ENCODE measurements around the gene POU2F1. TPM values are rescaled to one million over a fixed set of nuclear protein-coding genes. Genes with fewer than 3 reads are reported as not detected.

Gene POU2F1
- total RNA-seq, 1 experiment from 2014 or later, result 19.0 TPM

DNA sequence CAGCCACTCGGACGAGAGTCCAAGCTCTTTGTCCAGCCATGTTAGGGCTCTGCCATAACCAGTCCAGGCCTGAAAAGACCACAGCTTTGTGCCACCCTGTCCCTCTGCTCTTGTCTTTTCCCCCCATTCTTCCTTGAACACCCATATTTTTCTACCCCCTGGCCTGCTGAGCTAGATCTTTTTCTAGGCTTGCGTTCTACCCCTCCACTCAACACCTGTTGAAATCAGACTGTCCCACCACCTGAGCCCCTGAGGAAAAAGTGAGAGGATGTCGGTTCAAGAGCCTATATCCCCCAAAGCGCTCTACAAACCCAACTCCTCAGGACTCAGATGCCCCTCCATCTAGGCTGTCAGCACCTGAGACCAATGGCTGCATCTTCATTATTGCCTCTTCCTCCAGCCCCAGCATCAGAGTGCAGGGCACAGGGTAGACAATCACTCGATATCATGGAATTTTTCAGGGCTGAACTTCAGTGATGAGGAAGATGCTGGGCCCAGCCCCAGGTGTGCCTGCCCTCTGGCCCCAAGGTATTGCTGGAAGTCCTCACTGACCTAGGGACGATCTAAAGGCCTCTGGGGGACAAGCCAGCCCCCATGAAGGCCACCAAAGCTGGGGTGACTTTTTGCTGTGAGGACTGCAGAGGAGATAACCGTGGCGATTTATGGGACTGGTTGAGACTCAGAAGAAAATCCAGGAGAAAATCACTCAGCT, 222.3 kb downstream of the POU2F1 start:
- in situ Hi-C loops (cut with HindIII; ENCODE audit: low sequenced_read_pairs), result no loop called here
- no peak for DNase-seq (ENCODE audit: low spot score)

DNA sequence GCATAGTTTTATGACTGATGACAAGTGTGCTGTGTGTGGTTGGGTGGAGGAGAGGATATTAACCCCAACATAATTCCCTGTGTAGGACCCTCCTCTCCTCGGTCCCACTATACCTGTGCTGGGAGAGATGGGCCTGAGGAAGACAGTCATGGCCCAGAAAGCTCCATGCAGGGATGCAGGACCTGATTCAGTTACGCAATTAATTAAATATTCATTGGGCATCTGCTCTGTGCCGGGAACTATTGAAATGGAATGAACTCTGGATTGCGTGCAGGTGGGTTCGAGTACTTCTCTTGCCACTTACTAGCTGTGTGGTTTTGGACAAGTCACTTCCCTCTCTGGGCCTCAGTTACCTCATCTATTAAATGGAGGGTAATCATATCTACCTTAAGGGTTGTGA, 223.1 kb downstream of the POU2F1 start:
- no peak for DNase-seq (ENCODE audit: low spot score)
- in situ Hi-C loops (cut with HindIII; ENCODE audit: low sequenced_read_pairs), result no loop called here

DNA sequence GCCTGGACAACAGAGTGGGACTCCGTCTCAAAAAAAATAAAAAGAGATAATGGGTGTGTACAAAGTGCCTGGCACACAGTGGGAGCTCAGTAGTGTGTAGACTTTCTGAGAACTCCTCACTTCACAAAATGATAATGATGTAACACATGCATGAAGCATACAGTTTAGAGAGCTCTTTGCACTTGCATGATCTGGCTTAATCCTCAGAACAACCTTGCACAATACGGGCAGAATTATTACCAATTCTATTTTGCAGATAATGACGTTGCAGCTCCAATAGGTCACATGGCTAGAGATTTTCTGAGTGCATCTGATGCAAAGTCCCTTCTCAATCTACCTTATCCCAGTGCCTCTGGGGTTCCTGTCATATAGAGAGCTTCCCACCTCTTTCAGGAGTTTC, 226.3 kb downstream of the POU2F1 start:
- no peak for DNase-seq (ENCODE audit: low spot score)
- in situ Hi-C loops (cut with HindIII; ENCODE audit: low sequenced_read_pairs), result no loop called here

DNA sequence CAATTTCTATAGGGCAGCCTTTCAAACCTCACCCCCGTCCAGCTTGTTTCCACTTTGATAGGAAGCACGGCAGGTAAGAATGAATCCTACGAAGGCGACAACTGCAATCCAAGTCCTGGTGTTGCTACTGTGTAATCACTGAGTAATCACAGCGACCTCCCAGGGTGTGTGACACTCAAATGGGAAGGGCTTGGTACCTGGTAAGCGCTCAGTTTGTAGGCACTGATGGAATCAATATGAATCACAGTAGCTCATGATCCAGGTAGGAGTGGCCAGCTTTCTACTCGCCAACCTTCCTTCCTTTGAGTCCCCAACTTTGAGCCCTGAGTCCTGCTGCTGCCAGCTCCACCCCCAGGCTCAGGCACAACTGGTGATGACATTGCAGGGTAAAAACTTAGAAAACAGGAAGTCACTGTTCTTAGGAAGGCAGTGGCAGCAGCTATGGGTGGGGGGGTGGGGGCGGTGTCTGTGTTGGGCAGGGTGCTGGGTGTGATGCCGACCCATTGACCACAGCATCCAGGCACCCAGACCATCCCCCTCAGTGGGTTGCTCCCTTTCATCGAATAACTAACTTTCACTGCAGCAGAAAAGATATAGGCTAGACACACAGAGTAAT, 226.9 kb downstream of the POU2F1 start:
- in situ Hi-C loops (cut with HindIII; ENCODE audit: low sequenced_read_pairs), result no loop called here
- DNase-seq (ENCODE audit: low spot score), result peak; percentile 51

DNA sequence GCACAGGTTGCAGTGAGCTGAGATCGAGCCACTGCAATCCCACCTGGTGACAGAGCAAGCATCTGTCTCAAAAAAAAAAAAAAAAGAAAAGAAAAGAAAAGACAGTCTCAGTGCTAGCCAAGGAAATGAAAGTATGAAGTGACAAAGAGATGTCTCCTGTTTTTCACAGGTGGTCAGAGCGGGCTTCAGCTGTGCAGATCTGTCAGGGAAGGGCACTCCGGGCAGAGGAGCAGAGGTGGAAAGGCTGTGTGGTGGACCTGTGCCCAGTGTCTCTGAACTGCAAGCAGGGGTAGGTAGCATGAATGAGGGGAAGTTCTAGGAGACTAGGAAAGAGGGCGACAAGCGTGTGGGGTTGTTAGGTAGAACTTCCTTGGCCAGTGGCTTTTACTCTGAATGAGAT, 230.2 kb downstream of the POU2F1 start:
- DNase-seq (ENCODE audit: low spot score), result no peak
- in situ Hi-C loops (cut with HindIII; ENCODE audit: low sequenced_read_pairs), result no loop called here

DNA sequence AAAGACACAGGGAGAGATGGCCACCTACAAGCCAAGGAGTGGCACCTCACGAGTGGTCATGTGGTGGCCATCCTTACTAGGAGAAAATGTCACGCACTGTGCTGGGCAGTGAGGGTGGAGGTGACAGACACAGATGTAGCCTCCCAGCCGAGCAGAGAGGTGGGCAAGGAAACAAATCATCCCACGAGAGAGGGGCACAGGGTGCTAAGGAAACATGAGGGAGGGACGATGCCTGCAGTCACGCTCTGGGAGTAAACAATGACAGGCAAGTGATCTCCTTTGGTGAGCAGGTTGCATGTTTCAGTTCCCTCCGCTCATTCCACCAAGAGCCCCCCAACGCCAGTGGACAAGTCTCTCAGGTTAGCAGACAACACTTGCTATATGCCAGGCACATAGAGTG, 231.8 kb downstream of the POU2F1 start:
- in situ Hi-C loops (cut with HindIII; ENCODE audit: low sequenced_read_pairs), result no loop called here
- no peak for DNase-seq (ENCODE audit: low spot score)

DNA sequence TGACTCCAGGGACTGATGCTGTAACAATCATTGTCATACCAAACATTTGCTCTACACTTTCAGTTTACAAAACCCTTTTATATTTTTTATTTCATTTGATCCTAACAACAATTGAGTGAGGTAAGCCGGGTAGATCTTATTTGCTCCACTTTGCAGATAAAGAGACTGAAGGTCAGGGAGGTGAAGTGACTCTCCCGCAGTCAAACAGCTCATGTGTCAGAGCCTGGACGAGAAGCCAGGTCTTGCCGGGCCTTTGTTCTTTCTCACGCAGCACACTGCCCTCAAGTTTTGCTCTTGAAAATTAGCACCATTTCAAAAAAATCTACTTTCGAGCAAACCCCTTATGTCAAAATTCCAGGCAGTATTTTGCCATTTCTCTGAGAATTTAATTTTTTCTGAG, 232.4 kb downstream of the POU2F1 start:
- in situ Hi-C loops (cut with HindIII; ENCODE audit: low sequenced_read_pairs), result no loop called here
- no peak for DNase-seq (ENCODE audit: low spot score)

DNA sequence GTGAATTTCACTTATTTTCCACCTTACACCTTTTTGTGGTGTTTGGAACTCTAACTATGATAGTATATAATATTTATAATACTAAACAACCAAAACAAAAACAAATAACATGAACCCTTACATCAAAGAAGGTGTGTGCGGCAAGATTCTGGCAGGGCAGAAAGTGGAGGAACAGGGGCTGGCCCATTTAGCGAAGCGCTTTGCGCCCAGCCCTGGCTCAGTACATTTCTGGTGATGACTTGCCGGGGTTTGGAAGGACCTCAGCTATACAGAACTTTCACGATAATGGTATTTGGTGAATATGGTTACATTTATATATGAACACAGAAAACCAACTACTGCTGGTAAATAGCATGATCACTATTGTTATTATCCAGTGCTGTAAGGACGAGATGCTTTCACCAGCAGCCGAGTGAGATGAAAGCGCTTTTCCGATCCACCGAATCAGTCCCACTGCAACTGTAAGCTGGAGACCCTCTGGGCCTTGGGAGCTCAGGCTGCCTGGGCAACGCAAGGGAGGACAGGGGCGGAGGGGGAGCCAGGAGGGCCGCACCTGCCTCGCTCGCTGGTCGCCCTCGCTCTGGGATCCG, 233.7 kb downstream of the POU2F1 start:
- in situ Hi-C loops (cut with HindIII; ENCODE audit: low sequenced_read_pairs), result no loop called here
- no peak for DNase-seq (ENCODE audit: low spot score)

DNA sequence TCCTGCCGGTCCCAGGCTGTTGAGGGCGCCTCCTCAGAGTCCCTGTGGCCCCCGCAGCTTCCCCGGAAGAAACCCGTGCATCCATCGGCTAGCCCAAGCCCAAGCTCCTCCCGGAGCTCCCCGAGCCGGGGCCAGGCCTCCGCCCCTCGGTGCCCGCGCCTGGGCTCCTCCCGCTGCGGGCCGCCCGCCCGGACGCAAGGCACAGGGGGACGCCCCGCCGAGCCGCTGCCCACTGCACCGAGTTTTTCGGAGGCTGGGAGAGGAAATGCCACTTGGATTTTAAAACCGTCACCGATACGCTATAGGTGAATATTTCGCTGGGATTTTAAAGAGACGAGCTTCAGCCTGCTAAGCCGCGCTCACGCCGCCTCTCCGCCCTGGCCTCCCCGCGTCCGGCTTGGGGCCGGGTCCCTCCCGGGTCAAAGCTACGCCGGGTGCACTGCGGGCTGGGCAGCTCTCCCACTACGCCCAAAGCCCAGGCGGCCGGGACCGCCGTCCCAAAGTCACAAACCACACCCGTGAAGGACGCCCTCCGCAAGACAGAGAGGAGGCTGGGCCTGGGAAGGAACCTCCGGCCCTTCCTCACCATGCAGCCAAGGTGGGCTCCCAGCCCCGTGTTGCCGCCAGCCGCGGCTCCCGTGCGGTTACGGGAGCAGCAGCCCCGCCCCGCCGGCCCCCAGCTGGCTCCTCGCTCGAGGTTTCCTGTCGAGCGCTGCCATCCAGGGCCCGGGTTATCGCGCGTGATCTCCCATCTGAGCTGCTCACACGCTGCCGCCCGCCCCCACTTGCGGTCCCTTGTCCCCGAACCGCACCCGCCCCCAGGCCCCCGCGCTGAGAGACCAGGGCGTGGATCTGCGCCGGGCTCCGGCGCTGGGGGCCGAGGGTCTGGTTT, 234.5 kb downstream of the POU2F1 start:
- DNase-seq (ENCODE audit: low spot score), result peak; percentile 64
- in situ Hi-C loops (cut with HindIII; ENCODE audit: low sequenced_read_pairs), result no loop called here

DNA sequence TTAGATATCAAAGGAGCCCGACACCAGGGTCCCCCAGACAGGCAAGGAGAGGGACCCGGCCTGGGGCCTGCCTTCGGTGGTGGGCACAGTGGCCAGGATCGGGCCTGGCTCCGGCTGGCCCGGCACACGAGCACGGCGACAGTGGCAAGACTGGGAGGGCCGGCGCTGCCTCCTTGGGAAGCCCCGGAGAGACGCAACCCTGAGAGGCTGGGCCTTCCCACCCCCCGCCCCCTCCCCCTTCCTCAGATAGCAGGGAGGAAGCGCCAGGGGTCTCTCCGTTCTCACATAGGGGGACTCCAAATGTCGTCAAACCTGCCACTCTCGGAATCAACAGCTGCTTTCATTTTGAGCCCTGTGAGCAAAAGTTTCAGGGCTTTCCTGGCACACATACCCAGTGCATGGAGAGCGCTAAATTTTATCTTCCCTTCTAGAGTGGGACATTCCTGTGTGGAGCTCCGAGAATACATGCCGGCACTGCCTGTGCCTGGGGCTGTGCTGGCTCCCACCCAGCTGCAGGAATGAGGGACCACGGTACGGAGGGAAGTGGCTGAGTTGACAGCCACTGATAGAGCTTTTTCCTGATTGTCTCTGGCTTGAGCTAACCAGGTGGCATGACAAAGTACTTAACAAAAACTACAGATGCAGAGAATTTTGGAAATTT, 235.2 kb downstream of the POU2F1 start:
- in situ Hi-C loops (cut with HindIII; ENCODE audit: low sequenced_read_pairs), result no loop called here
- DNase-seq (ENCODE audit: low spot score), result peak; percentile 40

DNA sequence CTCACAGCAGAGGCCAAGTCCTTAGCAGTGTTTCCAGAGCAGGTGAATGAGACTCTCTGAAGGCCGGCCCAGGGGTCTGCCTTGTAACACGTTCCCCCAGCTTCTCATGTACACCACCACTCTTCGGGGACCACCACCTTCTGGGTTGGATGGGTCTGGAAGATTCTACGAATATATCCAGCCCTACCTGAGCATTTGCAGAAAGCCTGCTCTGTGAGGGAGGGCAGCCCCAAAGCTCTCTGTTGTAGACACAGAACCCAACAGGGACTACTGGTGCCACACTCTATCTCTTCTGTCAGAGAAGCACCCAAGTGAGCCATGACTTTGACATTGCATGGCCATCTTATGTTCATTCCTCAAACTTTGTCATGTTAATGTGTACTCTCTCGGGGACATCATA, 235.8 kb downstream of the POU2F1 start:
- in situ Hi-C loops (cut with HindIII; ENCODE audit: low sequenced_read_pairs), result no loop called here
- DNase-seq (ENCODE audit: low spot score), result no peak

DNA sequence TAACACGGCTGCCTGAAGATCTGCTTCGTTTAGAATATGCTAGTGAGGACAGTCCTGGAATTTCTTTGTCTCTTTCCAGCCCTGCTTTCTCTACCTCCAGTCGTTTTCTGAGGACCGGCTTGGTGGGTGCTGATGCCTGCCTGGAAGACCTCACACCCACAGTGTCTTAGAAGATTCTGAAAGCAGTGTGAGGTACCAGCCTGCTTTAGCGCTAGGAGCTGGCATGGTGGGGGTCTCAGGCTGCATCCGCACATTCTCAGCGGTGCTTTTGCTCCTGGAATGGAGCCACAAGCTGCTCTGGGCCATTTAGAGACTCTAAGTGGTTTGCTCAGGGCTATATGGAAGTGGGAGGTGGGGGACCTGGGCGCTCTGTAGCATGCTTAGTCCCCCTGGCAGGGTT, 236.2 kb downstream of the POU2F1 start:
- in situ Hi-C loops (cut with HindIII; ENCODE audit: low sequenced_read_pairs), result no loop called here
- no peak for DNase-seq (ENCODE audit: low spot score)

DNA sequence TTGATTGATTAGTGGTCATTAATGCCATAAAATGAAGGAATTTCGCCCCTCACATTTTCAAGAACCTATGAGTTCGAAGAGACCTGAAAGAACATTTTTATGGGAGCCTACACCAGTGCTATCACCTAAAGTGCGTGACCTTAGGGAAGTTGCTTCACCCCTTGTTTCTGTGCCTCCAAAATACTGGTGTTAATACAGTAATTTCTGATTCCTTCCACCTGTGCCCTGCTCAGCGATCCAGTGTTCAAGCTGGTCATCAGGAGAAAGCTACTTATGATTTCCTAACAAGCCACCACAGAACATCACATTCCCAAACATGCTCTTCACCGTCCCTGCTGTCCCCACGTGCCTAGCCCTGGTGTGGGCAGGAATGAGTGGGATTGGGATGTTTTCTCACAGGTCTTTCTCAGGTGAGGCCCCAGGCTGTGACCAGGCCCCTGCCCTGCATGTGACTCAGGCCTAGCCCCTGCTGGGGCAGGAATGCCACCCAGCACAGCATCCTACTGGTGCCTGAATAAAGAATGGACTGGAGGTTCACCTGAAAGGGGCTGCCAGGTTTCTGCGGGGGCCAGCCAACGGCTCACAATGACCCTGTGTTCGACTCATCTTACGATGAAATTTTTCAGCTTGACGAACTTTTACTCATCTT, 237.4 kb downstream of the POU2F1 start:
- in situ Hi-C loops (cut with HindIII; ENCODE audit: low sequenced_read_pairs), result no loop called here
- peak; percentile 67 for DNase-seq (ENCODE audit: low spot score)

DNA sequence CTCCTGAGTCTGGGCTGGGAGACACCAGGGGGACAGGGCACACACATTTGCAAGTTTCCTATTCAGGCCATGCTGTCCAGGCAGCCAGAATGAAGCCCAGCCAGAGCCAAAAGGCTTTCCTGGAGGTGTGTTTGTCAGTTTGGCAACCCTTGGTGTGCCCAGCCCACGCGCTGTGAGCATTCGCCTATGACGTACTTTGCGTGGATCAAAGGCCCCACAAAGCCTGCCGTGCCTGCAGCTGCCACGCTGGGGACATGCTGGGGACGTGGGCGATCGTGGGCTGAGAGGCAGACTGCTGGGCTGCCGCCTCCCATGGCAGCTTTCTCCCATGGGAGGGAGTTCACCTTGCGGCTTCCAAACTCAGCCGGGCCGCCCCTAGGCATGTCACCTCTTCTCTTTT, 240.2 kb downstream of the POU2F1 start:
- DNase-seq (ENCODE audit: low spot score), result no peak
- in situ Hi-C loops (cut with HindIII; ENCODE audit: low sequenced_read_pairs), result no loop called here

DNA sequence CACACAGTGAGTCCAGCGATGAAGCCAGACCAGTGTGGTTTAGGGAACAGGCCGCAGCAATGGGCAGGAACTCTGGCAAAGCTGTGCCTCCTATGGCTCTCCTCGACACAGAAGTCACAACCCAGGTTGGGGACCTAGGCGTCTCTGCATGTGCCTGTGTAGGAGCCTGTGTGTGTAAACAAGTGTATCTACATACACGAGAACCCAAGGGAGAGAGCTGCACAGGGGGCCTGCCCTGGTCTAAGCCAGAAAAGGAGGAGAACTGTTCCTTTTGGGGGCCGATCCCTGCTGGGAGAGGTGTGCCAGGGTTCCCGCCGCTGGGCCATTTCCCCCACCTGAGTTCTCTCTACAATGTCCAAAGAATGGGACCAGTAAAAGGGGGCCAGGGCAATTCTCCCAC, 241.7 kb downstream of the POU2F1 start:
- in situ Hi-C loops (cut with HindIII; ENCODE audit: low sequenced_read_pairs), result no loop called here
- no peak for DNase-seq (ENCODE audit: low spot score)

DNA sequence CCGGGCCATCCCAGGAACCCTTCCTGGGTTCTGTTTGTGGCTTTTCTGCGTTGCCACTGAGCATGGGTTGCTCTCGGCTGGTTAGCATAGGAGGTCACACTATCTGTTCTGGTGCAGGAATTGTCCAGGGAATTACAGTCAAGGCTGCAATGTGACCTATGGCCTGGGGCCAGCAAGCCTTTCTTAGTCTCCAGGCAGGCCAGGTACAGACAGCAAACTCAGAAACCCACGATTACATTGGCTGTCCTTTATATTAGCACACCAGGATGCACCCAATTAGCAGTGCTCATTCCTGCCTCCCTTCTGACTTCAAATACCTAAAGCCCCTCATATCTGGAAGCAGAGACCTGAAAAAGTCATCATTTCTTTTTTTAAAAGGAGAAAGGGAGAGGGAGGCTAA, 242.4 kb downstream of the POU2F1 start:
- in situ Hi-C loops (cut with HindIII; ENCODE audit: low sequenced_read_pairs), result no loop called here
- DNase-seq (ENCODE audit: low spot score), result peak; percentile 69

DNA sequence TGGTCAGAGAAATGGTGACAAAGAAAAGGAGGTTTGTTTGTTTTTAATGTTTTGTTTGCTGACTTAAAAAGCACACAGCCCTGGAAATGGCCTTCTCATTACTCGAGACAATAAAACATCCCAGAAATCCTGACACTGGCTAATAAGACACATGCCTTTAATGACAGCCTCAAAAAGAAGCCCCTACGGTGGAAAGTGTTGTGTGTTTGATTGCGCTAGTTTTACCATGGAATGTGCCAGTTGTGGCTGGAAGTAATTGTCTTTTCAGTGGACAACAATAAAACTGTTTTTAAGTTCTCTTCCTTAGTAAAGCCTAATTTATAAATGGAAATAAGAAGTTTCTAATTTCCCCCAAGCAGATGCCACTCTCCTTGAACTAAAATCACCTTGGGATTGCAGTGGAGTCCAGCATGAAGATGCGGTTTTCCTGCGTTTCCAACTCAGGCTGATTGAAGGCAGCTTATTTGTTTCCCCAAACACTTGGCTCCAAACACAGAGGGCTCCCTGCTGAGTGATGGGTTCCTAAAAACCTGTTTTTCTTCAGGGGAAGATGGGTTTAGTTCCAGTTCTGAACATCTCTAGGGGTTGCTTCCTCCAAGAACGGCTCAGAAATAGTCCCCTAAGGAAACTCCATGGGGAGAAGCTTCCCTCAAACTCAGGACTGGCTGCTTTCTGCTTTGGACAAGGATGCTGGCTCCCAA, 243.3 kb downstream of the POU2F1 start:
- peak; percentile 70 for DNase-seq (ENCODE audit: low spot score)
- in situ Hi-C loops (cut with HindIII; ENCODE audit: low sequenced_read_pairs), result no loop called here

DNA sequence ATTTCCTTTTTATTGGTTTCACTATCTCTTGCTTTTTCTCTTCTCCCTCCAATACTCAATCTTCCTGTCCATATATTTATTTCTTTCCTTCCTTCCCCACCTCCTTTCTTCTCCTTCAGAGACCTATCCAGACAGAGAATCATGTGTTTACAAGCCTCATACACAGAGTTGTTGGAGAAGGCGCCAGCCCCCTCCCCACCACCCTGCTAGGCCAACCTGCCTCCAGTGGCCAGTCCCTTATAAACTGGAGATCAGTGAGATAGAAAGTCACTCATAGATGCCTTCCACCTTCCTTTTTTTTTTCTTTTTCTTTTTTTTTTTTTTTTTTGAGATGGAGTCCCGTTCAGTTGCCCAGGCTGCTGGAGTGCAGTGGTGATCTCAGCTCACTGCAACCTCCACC, 244.3 kb downstream of the POU2F1 start:
- peak; percentile 51 for DNase-seq (ENCODE audit: low spot score)
- in situ Hi-C loops (cut with HindIII; ENCODE audit: low sequenced_read_pairs), result no loop called here

All from G401 (cell line).